GM19328 (cell line): ENCODE data around the gene NPIPB12.
"Not testable (repeated sequence)": the region's sequence is repeated elsewhere in the genome, so short reads cannot be mapped to it uniquely, and the experiment has no call there.

Source experiments
- ATAC-seq: cut with Tn5 transposase; IDR thresholded peaks from one replicate; pipeline ENCODE4 v1.9.1; 2021; ENCODE audit warnings: mild to moderate bottlenecking, moderate library complexity; ENCODE audit not compliant: unreplicated experiment

The NPIPB12 gene

DNA sequence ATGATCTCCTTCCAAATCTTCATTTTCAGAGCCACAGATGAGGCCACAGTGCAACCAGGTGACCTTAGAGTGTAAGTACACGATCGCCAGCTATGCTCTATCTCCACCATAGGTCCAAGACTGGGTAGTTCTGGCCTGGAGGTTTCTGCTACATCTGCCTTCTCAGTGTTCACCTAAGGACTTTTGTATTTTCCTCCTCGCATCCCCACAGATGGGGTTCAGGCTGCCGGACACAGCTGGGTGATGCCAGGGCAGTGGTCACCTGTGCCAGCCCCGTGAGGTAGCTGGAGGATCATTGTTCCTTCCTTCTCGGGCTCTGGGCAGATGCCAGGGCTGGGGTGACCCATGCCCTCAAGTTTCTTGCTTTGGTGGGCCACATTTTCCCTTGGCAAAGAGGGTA lies at the start of gene NPIPB12:
TSS of gene NPIPB12 (minus strand) at position 101 of the 400 bp plus-strand sequence.
- not testable (repeated sequence) for ATAC-seq

DNA sequence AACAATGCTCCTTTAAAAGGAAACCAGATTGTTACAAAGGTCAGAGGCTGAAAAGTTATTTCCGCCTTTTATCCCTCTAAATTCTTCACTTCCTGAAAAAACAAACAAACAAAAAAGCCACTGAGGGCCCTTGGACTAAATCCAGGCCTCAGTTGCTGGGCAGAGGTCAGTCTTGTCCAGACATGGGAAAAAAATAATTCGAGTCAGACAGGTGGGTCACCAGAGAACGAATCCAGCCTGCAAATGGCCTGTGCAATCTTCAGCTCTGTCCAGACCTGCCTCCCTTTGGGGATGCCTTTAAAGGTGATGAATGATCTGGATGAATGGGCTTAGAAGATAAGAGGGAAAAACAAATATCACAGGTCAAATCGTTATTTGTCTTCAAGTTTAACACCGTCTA lies 15.3 kb upstream of the NPIPB12 start:
- ATAC-seq = not testable (repeated sequence)

DNA sequence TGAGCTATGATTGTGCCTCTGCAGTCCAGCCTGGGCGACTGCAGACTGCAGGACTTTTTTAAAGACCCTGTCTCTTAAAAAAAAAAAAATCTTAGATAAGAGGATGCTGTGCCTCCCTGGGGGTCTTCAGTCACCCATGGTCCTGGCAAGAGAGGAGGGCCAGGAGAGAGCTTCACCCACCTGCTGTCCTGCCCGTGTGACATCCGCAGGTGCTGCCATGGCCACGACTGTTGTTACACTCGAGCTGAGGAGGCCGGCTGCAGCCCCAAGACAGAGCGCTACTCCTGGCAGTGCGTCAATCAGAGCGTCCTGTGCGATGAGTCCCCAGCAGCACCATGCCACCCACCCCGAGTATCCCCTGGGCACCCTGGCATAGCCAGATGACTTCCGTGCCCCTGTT lies 23.9 kb downstream of the NPIPB12 start:
- not testable (repeated sequence) for ATAC-seq

DNA sequence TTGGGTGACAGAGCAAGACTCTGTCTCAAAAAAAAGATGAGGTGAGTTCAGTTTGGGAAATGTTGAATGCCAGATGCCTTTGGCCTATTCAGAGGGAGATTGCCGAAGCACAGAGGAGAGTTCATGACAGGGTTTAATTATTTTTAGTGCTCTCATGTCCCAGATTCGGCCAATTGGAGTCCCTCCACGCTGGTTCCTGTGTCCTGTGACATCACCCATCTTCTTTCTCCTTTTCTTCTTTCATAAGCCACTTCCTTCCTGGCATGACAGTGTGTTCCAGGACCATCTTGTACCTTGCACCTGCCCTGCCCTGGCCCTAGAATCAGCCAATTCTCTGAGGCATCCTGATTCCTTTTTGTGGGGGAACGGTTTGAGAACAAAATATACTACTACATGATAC lies 34.1 kb downstream of the NPIPB12 start:
- ATAC-seq = not testable (repeated sequence)

DNA sequence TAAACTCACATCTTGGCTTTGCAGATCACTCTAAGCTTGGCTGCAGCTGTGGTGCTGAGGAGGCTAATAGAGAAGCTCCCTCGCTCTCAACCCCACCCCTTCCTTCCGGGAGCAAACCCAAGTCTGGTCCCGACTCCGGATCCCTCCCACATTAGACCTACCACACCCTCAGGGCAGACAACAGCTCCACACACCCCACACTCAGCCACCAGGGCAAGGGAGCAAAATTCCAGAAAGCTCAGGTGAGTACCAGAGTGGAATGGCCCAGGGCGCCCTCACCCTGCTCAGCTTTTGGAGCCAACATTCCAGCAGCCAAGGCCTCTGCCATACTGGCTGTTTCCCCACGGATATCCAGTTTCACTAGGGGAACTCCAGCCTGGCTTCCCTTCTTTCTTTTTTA lies 36.5 kb downstream of the NPIPB12 start:
- ATAC-seq = not testable (repeated sequence)

DNA sequence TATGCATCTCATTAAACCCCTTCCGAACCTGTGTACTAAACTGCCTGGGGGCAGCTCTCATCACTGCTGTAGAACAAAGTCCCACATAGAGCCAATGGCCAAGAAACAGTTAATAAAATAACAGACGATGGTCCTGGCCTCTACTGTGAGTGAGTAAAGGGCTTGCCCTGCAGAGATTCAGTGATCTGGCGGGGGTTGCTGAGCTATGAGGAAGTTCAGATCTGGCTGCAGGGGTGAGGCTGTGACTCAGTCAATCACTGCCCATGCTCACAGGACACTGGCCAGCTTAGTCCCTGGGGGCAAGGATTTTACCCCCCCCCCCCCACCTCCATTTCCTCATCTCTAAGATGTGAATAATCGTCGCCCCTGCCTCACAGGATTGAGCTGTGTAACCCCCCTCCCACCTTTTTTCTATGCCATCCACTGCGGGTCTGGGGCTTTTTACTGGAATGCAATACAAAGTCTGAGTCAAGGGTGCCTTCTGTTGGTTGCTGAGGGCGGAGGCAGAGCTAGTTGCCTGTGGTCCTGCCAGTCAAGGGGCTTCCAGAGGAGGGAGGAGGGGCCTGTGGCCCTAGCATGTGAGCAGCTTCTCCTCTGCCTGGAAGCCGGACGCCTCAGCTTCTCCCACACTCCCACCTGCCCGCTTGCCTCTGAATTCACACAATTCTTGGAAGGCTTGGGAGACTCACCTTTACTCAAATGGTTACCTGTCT lies 38.4 kb downstream of the NPIPB12 start:
- ATAC-seq = not testable (repeated sequence)

DNA sequence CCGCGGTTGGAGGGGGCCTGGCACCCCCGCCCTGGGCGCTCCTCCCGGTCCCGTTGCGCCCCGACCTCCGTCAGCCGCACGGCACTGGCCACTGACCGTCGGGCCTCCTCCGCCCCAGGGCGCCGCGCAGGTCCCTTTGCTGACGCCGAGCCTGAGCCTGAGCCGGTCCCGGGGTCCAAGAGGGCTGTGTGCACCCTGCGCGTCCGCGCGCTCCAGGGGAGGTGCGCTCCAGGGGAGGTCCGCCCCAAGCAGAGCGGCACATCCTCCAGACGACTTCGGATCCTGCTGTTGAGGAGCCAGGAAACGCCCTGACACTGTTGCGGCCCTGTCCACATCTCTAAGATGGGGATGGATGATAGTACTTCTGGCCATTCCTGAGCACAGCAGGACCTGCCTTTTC lies 39.3 kb downstream of the NPIPB12 start:
- not testable (repeated sequence) for ATAC-seq

DNA sequence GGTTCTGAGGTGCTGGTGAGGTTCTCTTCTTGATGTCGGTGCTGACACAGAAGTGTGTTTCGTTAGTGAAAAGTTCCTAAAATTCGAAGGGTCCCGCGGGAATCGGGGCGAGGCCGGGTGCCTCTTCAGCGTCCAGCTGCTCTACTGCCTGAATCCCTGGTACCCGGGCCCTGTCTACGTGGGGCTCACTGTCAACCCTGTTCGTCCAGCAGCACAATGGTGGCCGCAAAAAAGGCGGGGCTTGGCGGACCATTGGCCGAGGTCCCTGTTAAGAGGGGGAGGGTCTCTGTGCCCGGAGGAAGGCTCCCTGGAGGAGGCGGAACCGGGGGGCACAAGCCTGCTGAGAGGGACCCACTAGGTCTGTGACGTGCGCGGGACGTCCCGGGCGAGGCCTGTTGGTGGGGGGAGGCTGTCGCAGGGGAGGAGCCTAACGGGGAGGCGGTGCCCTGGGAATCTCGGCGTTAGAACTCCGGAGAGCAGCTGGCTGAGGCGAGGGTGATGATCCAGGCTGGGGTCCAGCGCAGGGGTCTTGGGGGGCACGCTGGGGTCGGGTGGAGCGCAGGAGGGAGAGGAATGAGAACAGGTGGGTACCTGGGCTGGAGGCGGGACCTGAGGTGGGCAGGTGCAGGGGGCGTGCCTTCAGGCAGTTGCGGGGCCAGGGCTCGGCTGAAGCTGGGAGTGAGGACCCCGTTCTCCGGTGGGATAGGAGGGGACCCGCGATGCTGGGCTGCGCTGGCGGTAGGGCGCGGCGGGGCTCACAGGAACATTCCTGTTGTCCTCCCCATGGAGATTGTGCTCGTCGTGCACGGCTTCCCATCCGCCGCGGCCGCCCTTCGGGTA lies 40.0 kb downstream of the NPIPB12 start:
- not testable (repeated sequence) for ATAC-seq

DNA sequence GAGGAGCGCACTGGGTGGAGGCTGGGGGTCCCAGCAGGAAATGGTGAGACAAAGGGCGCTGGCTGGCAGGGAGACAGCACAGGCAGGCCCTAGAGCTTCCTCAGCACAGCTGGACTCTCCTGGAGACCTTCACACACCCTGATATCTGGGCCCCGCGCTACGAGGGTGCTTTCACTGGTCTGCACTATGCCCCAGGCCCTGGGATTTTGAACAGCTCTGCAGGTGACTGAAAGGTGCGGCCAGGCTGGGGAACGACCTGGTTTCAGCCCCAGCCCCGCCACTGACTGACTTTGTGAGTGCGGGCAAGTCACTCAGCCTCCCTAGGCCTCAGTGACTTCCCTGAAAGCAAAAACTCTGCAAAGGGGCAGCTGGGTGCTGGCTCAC lies 45.6 kb downstream of the NPIPB12 start:
- ATAC-seq = not testable (repeated sequence)

DNA sequence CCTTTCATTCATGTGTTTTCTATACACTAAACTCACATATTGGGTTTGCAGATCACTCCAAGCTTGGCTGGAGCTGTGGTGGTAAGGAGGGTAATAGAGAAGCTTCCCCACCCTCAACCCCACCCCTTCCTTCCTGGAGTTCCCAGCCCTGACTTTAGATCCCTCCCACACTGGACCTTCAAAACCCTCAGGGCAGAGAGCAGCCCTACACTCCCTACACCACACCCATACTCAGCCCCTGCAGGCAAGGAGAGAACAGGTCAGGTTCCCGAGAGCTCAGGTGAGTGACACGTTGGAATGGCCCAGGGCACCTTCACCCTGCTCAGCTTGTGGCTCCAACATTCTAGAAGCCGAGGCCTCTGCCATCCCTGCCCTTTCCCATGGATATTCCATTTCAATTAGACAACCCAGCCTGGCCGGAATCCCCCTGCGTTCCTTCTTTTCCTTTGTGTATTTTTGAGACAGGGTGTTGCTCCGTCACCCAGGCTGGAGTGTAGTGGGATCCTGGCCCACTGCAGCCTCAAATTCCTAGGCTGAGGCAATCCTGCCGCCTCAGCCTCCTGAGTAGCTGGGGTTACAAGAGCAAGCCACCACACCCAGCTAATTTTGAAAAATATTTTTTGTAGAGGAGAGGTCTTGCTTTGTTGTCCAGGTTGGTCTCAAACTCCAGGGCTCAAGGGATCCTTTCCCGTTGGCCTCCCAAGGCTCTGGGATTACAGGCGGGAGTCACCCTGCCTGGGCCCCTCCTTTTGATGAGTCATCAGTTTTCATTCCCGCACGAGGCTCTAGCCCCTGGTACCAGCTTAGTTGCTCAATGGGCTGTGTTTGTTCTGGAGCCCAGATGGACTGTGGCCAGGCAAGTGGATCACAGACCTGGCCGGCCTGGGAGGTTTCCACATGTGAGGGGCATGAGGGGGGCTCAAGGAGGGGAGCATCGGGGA lies 46.2 kb downstream of the NPIPB12 start, which contains the start of gene SULT1A4:
TSS of gene SULT1A4 (plus strand) at position 208 of the 941 bp plus-strand sequence. CDS start 1,473 bp downstream, outside the sequence.
- not testable (repeated sequence) for ATAC-seq

DNA sequence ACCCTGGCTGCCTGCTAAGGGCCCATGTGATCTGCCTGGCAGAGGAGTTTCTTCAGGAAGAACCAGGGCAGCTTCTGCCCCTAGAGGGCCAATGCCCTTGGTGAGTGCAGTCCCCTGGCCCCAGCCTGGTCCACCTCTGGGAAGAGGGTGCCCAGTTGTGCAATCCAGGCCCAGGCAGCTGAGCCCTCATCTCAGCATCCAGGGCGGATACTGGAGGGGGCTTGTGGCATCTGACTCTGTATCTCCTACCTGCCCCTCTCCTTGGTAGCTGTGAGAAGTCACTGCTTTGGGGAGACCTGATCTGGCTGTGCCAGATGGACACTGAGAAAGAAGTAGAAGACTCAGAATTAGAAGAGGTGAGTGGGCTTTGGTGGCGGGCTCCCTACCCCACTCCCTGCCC lies 48.5 kb downstream of the NPIPB12 start:
- not testable (repeated sequence) for ATAC-seq

DNA sequence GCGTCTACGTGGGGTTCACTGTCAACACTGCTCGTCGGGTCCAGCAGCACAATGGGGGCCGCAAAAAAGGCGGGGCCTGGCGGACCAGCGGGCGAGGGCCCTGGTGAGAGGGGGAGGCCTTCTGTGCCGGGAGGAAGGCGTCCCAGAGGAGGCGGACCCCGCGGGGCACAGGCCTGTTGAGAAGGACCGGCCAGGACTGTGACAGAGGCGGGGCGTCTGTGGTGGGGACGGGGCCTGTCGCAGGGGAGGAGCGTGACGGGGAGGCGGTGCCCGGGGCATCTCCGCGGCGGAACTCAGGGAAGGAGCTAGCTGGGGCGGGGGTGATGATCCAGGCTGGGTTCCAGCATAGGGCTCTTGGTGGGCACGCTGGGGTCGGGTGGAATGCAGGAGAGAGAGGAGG lies 51.4 kb downstream of the NPIPB12 start:
- peak; percentile 54 for ATAC-seq

DNA sequence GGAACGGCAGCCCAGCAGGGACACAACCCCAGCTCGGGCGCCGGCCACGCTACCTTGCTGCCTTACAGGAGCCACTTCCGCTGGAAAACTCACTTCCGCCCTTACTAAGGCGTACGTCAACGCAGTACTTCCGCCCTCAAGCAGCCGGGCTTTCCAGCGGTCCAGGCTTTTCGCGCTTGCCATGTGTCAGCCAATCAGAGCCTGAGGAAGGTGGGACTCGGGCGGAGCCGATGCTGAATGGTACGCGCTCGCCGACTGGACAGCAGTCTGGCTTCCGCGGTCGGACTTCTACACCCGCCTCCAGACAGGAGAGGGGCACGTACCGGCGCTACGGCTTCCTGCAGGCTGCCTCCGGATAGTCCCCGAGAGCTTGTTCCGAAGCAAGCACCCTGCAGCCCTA lies 51.9 kb downstream of the NPIPB12 start, which contains the start of the genes BOLA2 and SLX1B:
TSS of gene BOLA2 (minus strand) at position 83 of the 400 bp plus-strand sequence. CDS start 98 bp downstream, outside the sequence.
TSS of gene SLX1B (plus strand) at position 265 of the 400 bp plus-strand sequence.
- ATAC-seq = peak; percentile 88

DNA sequence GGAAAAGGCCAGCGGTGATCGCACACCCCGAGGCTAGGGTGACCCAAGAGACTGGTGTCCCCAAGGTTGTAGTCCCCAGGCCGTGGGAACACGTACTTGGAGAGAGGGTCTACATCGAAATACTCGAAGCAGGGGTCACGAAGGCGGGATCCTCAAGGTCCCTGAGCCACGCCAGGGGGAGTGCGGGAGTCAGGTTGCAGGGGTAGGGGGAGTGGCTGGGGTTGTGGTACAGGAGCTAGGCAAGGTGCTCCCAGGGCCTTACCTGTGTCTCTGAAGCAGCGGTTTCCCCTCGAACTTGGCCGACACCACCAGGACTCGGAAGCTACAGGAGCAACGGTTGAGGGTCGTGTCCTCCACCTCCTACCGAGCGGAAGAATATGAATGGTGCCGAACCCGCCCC lies 52.5 kb downstream of the NPIPB12 start:
- ATAC-seq = not testable (repeated sequence)
